IPS DF 6.9 (cell line): ENCODE data around the gene MEAK7.

ENCODE experiments used
- DNase-seq: peaks from one replicate; pipeline ENCODE4 v3.0.0-alpha.2; 2013; ENCODE audit warnings: low read depth, low spot score
- H3K27ac ChIP-seq: one replicate; pipeline ENCODE4 v1.5.1; 2013; ENCODE audit warnings: low read length, control low read depth
- H3K27me3 ChIP-seq: 2 replicates; pipeline ENCODE4 v1.6.1; 2013; ENCODE audit warnings: mild to moderate bottlenecking, low read length; ENCODE audit not compliant: control insufficient read depth, insufficient read depth
- H3K36me3 ChIP-seq: 2 replicates; pipeline ENCODE4 v1.6.1; 2013; ENCODE audit warnings: low read length; ENCODE audit not compliant: control insufficient read depth, insufficient read depth
- H3K4me1 ChIP-seq: 2 replicates; pipeline ENCODE4 v1.6.1; 2013; ENCODE audit warnings: low read length; ENCODE audit not compliant: control insufficient read depth, insufficient read depth
- H3K4me3 ChIP-seq: 2 replicates; pipeline ENCODE4 v1.5.1; 2013; ENCODE audit warnings: mild to moderate bottlenecking, low read length
- H3K9me3 ChIP-seq: 2 replicates; pipeline ENCODE4 v1.6.1; 2013; ENCODE audit warnings: low read length, inconsistent platforms; ENCODE audit not compliant: control insufficient read depth, insufficient read depth
- WGBS: extraction: QIAGEN DNeasy Blood & Tissue Kit; methylation state at CpG from one replicate; pipeline ENCODE4 v1.1.7; 2013; ENCODE audit warnings: mixed read lengths, missing lambda C conversion rate; ENCODE audit not compliant: insufficient read length, insufficient coverage; 5-methylcytosine and 5-hydroxymethylcytosine counted together

Gene MEAK7

GRCh38 chr16:84511180-84511800 lies 6.8 kb upstream of the MEAK7 start:
- Histone ChIP-seq H3K27ac (no peak overlapping the region), H3K9me3 (no peaks in the 10 kb centered on the region), H3K4me1 (peaks cover 8% of the 10 kb centered on the region; the same call in 1 of the 2 replicates), H3K27me3 (no peaks in the 10 kb centered on the region), H3K36me3 (no peaks in the 10 kb centered on the region), H3K4me3 (no peak overlapping the region)
- WGBS, result no CpG with 5 or more reads among the region's 21 CpGs
- DNase-seq, result peak; percentile 86

GRCh38 chr16:84509032-84509950 lies 4.8 kb upstream of the MEAK7 start:
- Histone ChIP-seq H3K27me3 (no peaks in the 10 kb centered on the region), H3K27ac (no peak overlapping the region), H3K4me3 (no peak overlapping the region), H3K36me3 (no peaks in the 10 kb centered on the region), H3K4me1 (peaks cover 8% of the 10 kb centered on the region; the same call in 1 of the 2 replicates), H3K9me3 (no peaks in the 10 kb centered on the region)
- DNase-seq, result no peak
- WGBS, result no CpG with 5 or more reads among the region's 20 CpGs

GRCh38 chr16:84508502-84508901 lies 4.0 kb upstream of the MEAK7 start:
- no peaks in the 10 kb centered on the region for H3K9me3 ChIP-seq
- H3K27me3 ChIP-seq, result no peaks in the 10 kb centered on the region
- DNase-seq, result no peak
- H3K27ac ChIP-seq, result no peak overlapping the region
- WGBS, result no CpG with 5 or more reads among the region's 8 CpGs
- no peaks in the 10 kb centered on the region for H3K36me3 ChIP-seq
- H3K4me3 ChIP-seq, result no peak overlapping the region
- peaks cover 10% of the 10 kb centered on the region for H3K4me1 ChIP-seq

- Histone ChIP-seq H3K27ac (no peak overlapping the region), H3K4me3 (no peak overlapping the region), H3K36me3 (no peaks in the 10 kb centered on the region), H3K27me3 (no peaks in the 10 kb centered on the region), H3K9me3 (no peaks in the 10 kb centered on the region), H3K4me1 (peaks cover 10% of the 10 kb centered on the region)
- no peak for DNase-seq
- no CpG with 5 or more reads among the region's 27 CpGs for WGBS
Observed at GRCh38 chr16:84507011-84507982, 2.8 kb upstream of the MEAK7 start.

GRCh38 chr16:84505249-84506187 lies 1.1 kb upstream of the MEAK7 start:
- no peak for DNase-seq
- Histone ChIP-seq H3K36me3 (no peaks in the 10 kb centered on the region), H3K9me3 (no peaks in the 10 kb centered on the region), H3K4me3 (no peak overlapping the region), H3K27me3 (no peaks in the 10 kb centered on the region), H3K4me1 (peaks cover 8% of the 10 kb centered on the region), H3K27ac (no peak overlapping the region)
- WGBS, result no CpG with 5 or more reads among the region's 33 CpGs

GRCh38 chr16:84503751-84504395 lies 586 bp downstream of the MEAK7 start:
- Histone ChIP-seq H3K36me3 (no peaks in the 10 kb centered on the region), H3K27ac (no peak overlapping the region), H3K9me3 (no peaks in the 10 kb centered on the region), H3K4me3 (peak overlapping the region; percentile 83; the same call in 1 of the 2 replicates), H3K4me1 (peaks cover 1% of the 10 kb centered on the region; the same call in 1 of the 2 replicates), H3K27me3 (no peaks in the 10 kb centered on the region)
- no peak for DNase-seq
- no CpG with 5 or more reads among the region's 13 CpGs for WGBS

- Histone ChIP-seq H3K4me1 (peaks cover 1% of the 10 kb centered on the region; the same call in 1 of the 2 replicates), H3K9me3 (no peaks in the 10 kb centered on the region), H3K27me3 (no peaks in the 10 kb centered on the region), H3K4me3 (no peak overlapping the region), H3K27ac (no peak overlapping the region), H3K36me3 (no peaks in the 10 kb centered on the region)
- no CpG with 5 or more reads among the region's 6 CpGs for WGBS
- DNase-seq, result no peak
Observed at GRCh38 chr16:84502581-84502980, 1.9 kb downstream of the MEAK7 start.

GRCh38 chr16:84502075-84502474 lies 2.4 kb downstream of the MEAK7 start:
- no peak overlapping the region for H3K27ac ChIP-seq
- no peaks in the 10 kb centered on the region for H3K9me3 ChIP-seq
- WGBS, result no CpG with 5 or more reads among the region's 13 CpGs
- H3K36me3 ChIP-seq, result peaks cover 2% of the 10 kb centered on the region; the same call in 1 of the 2 replicates
- peaks cover 1% of the 10 kb centered on the region; the same call in 1 of the 2 replicates for H3K4me1 ChIP-seq
- H3K4me3 ChIP-seq, result no peak overlapping the region
- no peak for DNase-seq
- no peaks in the 10 kb centered on the region for H3K27me3 ChIP-seq
